Astrocyte (in vitro differentiated cells and primary cell): ENCODE results near the gene DPM1.

ENCODE experiments used
- CTCF ChIP-seq: IDR thresholded peaks from 2 replicates; pipeline ENCODE4 v1.5.1; 2011; ENCODE audit warnings: low read depth, mild to moderate bottlenecking, inconsistent platforms, low read length, moderate library complexity; ENCODE audit not compliant: insufficient read depth
- EZH2 ChIP-seq: IDR thresholded peaks from 2 replicates; pipeline ENCODE4 v1.6.1; 2012; ENCODE audit warnings: mild to moderate bottlenecking, low read length, inconsistent platforms; ENCODE audit not compliant: insufficient read depth

GRCh38 chr20:50987493-50988210 is 29.3 kb upstream of the DPM1 start:
- peak; percentile 91 for TF ChIP-seq CTCF
- TF ChIP-seq EZH2 = no peak
